GM18870 (cell line): Measurements from ENCODE around the gene NCAPH2.
"Not testable (repeated sequence)": the region's sequence is repeated elsewhere in the genome, so short reads cannot be mapped to it uniquely, and the experiment has no call there.

Source experiments
- ATAC-seq: cut with Tn5 transposase; IDR thresholded peaks from one replicate; pipeline ENCODE4 v1.9.1; 2021; ENCODE audit warnings: moderate library complexity; ENCODE audit not compliant: unreplicated experiment

The NCAPH2 gene

GRCh38 chr22:50516891-50517290 lies 8.9 kb downstream of the NCAPH2 start:
- ATAC-seq: no peak

- no peak for ATAC-seq
These were observed 9.7 kb downstream of the NCAPH2 start for GRCh38 chr22:50517495-50518260.

- no peak for ATAC-seq
These were observed 10.6 kb downstream of the NCAPH2 start for GRCh38 chr22:50518606-50519005.

GRCh38 chr22:50519151-50519550 lies 11.1 kb downstream of the NCAPH2 start:
- no peak for ATAC-seq

- ATAC-seq: not testable (repeated sequence)
These were observed 12.2 kb downstream of the NCAPH2 start for GRCh38 chr22:50520184-50520583.

- no peak for ATAC-seq
These were observed 12.9 kb downstream of the NCAPH2 start for GRCh38 chr22:50520826-50521453.

GRCh38 chr22:50521710-50522109 lies 13.7 kb downstream of the NCAPH2 start:
- no peak for ATAC-seq

GRCh38 chr22:50522208-50522805 lies 14.3 kb downstream of the NCAPH2 start:
- ATAC-seq: no peak

GRCh38 chr22:50522806-50523438 lies 14.9 kb downstream of the NCAPH2 start:
- no peak for ATAC-seq

GRCh38 chr22:50523458-50523805 lies 15.4 kb downstream of the NCAPH2 start:
- no peak for ATAC-seq

- ATAC-seq: no peak
These were observed 16.0 kb downstream of the NCAPH2 start for GRCh38 chr22:50523806-50524675.

- no peak for ATAC-seq
These were observed 16.7 kb downstream of the NCAPH2 start for GRCh38 chr22:50524676-50525103.

- no peak for ATAC-seq
These were observed 17.3 kb downstream of the NCAPH2 start, which contains the start of gene SCO2 for GRCh38 chr22:50525104-50525857. Gene SCO2, minus strand, starts transcription at chr22:50525598. Its CDS starts 1,187 bp downstream, at chr22:50524411.

GRCh38 chr22:50525858-50526107 lies 17.8 kb downstream of the NCAPH2 start:
- ATAC-seq: no peak

GRCh38 chr22:50526108-50526833 lies 18.2 kb downstream of the NCAPH2 start:
- no peak for ATAC-seq

GRCh38 chr22:50526834-50527801 lies 19.1 kb downstream of the NCAPH2 start:
- no peak for ATAC-seq

GRCh38 chr22:50527921-50528681 lies 20.1 kb downstream of the NCAPH2 start:
- no peak for ATAC-seq
